Heart left ventricle (tissue), 13 donors: ENCODE measurements around the gene ACOXL.

Experiments used
- POLR2A ChIP-seq, 2 donors: fragments of 450-650 bp; IDR thresholded peaks; one replicate each; pipeline ENCODE4 v1.6.1; 2017; ENCODE audit warnings: antibody characterized with exemption in 2 of 2, mild to moderate bottlenecking in 2 of 2, moderate library complexity in 2 of 2
- TF ChIP-seq, protein P1 (sequence below), 12 donors: fragments of 200-600 bp; sonication (generic) in 4 of 12; IDR thresholded peaks; one replicate each; pipeline versions ENCODE4 v1.5.0 to v1.8.0; 2018 to 2022; ENCODE audit warnings: antibody characterized with exemption in 12 of 12, mild to moderate bottlenecking in 5 of 12
- donor health status: ischemic (EF 13 %, LVEDD 7.1; RV severe dilation, severe dysfunction).
- donor health status: DM: no; HTN: yes; CAD: no.
- donor health status: DM: no; HTN: no; CAD: no.
- donor health status: ischemic (EF 25% LVEDD 6.9; RV normal size, moderate dysfunction).
- donor health status: ischemic (EF 25% LVEDD 5.7; RV mildly dilated, moderate dysfunction).
- donor health status: ischemic (EF 35%, LVEDD 5.7; RV mildly dilated, moderate dysfunction).
- donor health status: nonischemic (EF 11% LVEDD 7.7; RV severe dilation, severe dysfunction).
- donor health status: DM: yes; HTN: yes; CAD: no.
- donor health status: PGD.
- donor health status: ischemic (EF 29% LVEDD 5.4; RV normal size, mild dysfunction).
- donor health status: nonischemic (EF 23%, LVEDD 6.1; RV moderate dilation, normal function).

DNA sequence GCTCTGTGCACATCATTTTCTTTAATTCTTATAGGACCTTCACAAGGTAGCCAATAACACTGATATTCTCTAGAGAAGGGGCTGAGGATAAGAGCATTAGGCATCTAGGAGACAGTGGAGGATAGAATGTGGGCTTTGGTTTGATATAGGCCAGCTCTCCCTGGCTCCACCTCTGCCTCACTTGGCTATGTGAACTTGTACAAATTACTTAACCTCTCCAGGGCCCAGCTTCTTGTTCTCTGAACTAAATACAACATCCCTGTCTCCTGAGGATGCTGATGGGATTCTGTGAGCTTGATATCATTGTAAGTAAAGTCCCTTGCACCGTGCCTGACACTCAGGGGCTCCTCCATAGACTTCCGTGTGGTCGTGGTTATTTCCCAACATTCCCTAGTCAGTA lies 87.3 kb downstream of the ACOXL start:
- TF ChIP-seq, protein P1, sequence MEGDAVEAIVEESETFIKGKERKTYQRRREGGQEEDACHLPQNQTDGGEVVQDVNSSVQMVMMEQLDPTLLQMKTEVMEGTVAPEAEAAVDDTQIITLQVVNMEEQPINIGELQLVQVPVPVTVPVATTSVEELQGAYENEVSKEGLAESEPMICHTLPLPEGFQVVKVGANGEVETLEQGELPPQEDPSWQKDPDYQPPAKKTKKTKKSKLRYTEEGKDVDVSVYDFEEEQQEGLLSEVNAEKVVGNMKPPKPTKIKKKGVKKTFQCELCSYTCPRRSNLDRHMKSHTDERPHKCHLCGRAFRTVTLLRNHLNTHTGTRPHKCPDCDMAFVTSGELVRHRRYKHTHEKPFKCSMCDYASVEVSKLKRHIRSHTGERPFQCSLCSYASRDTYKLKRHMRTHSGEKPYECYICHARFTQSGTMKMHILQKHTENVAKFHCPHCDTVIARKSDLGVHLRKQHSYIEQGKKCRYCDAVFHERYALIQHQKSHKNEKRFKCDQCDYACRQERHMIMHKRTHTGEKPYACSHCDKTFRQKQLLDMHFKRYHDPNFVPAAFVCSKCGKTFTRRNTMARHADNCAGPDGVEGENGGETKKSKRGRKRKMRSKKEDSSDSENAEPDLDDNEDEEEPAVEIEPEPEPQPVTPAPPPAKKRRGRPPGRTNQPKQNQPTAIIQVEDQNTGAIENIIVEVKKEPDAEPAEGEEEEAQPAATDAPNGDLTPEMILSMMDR (IDR thresholded peaks at IDR 0.05), result no peak
- no peak for TF ChIP-seq POLR2A (IDR thresholded peaks at IDR 0.05)
